Activated CD8-positive, alpha-beta memory T cell treated with anti-CD3 and anti-CD28 coated beads, Interleukin-2, amount 50 U/mL, for 24 hours (primary cell): ENCODE data around the gene RAVER2.
"Not testable (repeated sequence)": the region's sequence is repeated elsewhere in the genome, so short reads cannot be mapped to it uniquely, and the experiment has no call there.

ENCODE experiments used
- DNase-seq: peaks from one replicate; pipeline ENCODE4 v3.0.0-alpha.2; 2020; ENCODE audit errors: extremely low read depth

Gene RAVER2

DNA sequence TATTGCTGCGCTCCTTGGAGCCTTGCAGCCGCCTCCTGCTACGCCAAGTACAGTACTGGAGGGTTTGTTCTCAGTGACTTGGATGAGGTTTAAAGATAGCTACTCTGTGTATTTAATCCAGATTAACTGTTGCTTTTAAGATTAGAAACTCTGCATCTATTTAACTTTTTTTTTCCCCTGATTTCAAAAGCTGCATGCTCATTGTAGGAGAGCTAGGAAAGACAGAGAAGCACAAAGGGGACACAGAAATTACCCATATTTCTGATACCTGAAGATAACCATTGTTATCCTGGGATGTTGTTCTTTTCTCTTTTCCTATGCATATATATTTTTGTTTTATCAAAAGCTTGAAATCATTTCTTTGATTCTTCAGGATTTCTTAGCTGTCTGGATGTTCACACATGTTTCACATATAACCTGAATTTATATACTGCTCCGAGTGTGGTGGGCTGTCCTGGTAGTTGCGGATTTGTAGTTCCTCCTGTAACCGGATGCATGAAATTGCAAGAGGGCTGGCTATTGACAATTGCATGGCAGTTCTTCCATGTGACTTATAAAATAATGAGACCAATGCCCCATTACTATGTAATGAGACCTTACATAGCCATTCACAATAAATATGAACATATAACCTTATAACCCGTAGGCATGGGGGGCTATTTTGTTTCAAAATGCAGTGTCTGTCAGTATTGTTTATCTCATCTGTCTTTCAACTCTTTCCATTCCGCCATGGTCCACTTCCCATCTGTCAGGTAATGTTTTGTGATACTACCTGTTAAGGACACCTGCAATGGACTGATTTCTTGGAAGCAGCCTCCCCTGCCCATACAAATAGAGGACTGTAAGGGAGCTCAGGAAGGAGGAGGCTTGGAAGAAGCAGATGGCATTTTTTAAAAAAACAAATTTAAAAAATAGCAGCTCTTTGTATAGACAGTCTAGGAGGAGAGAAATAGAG is 1.4 kb downstream of the RAVER2 start:
- no peak for DNase-seq

DNA sequence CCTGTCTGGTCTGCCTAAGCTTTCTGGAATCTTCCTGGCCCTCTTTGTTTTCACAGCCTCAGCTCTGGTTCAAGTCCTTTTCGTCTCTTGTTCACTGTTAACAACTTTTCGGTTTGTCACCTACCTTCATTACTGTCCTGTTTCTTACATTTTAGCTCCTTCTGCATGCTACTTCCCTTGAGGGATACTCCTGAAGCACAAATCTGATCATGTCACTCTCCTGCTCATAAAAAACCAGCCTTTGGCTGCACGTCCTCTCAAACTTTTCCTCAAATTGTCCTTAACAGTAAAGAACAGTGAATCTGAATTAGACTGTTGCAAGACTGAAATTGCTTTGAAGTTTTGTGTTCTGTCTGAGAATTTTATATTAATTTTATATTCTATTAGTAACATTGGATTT is 3.3 kb downstream of the RAVER2 start:
- no peak for DNase-seq

DNA sequence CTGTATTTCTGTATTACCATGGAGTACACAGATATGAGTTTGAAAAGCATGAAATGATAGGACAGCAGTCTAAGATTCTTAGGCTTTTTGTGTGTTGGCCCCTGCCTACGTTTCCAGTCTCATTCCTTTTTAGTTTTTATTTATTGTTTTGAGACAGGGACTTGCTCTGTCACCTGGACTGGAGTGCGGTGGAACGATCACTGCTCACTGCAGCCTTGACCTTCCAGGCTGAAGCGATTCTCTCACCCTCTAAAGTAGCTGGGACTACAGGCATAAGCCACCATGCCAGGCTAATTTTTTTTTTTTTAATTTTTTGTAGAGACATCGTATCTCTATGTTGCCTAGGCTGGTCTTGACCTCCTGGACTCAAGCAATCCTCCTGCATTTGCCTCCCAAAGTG is 3.8 kb downstream of the RAVER2 start:
- no peak for DNase-seq

DNA sequence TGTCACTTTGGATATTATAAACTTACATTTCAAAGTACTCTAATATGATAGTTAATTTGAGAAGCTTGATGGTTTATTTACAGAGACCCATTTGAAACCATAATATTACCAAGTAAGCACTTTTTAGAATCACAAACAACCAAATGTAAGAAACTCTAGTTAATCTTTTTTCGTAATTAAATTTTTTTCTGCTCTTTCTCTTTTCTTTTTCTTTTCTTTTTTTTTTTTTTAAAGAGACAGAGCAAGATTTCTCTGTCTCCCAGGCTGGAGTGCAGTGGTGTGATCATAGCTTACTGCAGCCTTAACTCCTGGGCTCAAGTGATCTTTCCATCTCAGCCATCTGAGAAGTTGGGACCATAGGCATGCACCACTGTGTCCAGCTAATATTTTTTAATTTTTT is 5.2 kb downstream of the RAVER2 start:
- DNase-seq, result no peak

DNA sequence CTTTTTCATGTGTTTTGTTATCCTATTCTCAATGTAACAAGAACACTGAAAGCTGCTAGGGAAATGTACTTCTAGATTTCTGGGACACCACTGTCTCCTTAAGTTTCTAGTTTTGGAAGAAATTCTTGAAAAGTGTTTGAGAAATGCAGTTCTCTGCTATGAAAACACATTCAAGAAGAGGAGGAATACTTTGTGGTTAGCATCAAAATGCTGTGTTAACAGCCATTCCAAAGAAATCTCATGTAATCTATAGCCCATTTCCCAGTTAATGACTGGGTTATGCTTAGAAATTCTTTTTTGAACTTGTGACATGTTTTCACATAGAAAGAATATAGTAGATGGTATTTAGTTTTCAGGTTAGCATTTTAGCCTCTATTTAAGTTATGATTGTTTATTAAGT is 6.0 kb downstream of the RAVER2 start:
- no peak for DNase-seq

DNA sequence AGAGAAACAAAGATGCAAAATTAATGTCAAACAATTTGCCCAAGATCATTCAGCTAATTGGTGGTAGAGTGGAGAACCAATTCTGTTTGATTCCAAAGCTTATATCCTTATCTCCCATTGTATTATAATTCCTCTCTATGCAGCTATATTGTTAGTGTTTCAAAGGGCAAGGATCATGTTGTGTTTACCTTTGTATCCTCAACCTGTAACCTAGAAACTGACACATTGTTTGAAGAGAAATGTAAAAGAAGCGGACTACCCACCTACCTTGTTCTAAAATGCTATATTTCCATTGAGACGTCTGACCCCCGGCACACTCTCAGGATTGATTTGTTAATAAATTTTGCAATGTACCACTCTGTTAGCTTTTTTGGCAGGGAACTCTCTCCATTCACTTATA is 9.3 kb downstream of the RAVER2 start:
- no peak for DNase-seq

DNA sequence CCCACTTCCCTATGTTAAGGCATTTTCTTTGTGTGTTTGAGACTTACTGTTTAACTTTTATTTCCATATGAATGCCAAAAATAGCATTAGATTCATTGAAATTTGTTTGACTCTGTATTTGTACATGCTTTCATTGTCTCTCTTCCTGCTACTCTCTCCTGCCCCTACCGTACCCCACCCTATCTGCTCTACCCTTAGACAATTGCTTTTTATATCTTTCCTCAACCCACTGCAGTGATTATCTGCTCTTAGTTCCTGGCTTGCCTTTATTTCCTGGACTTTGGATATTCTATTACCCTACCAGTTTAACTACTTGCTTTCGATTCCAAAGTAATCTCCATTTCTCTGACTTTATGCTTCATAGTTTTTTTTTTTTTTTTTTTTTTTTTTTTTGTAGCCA is 10.5 kb downstream of the RAVER2 start:
- DNase-seq, result no peak

DNA sequence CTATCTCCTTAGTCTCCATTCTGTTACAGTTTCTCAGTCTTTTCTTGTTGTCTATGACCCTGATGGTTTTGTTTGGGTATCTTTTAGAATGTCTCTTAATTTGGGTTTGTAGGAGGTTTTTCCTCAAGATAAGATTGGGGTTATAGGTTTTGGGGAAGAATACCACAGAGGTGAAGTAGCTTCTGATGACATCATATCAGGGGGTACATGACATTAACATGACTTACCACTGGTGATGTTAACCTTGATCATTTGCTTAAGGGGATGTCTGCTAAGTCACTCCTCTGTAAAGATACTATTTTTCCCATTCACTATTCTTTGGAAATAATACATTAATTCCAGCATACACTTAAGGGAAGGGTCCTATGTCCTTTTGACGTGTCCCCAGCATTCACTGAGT is 11.9 kb downstream of the RAVER2 start:
- no peak for DNase-seq

DNA sequence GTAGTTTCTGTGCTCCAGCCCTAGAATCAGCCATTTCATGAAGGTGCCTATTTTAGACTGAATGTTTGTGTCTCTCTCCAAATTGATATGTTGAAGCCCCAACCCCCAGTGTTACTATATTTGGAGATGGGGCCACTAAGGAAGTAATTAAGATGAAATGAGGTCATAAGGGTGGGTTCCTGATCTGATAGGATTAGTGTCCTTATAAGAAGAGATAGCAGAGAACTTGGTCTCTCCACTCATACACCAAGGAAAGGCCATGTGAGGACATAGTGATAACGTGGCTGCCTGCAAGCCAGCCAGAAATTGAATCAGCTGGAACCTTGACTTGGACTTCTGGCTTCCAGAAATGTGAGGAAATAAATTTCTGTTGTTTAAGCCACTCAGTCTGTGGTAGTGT is 12.3 kb downstream of the RAVER2 start:
- DNase-seq, result no peak

DNA sequence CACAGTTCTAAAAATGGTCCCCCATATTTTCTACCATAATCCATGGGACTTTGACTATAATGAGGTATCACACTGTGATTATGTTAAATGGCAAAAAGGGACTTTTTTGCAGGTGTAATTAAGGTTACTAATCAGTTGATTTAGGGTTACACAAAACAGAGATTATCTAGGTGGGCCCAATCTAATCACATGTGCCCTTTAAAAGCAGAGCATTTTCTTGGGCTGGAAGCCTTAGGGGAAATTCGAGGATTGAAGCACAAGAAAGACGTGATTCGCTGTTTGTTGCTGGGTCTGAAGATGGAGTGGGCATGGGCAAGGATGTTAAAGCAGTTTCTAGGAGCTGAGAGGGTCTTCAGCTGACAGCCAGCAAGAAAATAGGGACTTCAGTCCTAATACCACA is 13.4 kb downstream of the RAVER2 start:
- DNase-seq, result no peak

DNA sequence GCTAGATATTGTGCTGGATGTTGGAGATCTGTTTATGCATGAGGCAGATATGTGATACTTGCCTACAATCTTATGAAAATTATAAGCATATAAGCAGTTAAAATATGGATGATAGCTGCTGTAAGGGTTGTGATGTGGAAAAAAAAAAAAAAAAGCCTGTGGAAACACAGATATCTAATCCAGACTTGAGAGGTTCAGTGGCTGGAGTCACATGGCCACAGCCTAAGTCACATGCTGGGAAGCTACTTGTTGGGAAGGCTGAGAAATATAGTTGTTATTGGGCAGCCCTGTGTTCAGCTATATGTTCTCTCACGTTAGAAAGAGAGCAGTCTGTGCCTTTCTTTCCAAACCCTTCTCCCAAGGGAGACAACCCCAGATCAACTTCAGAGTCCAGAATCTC is 15.1 kb downstream of the RAVER2 start:
- no peak for DNase-seq

DNA sequence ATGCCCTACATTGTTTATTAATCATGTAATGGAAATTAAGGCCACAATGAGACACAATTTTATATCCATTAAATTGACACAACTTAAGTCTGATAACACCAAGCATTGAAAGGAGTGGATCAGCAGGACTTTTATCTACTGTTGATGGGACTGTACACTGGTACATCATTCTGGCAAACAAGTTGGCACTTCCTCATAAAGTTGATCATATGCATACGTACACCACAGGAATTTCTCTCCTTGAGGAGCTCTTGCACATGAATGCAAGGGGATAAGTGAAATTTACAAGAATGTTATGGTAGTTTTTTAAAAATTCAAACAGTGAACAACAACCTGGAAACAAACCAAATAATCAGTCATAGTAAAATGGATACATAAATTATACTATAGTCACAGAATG is 20.1 kb downstream of the RAVER2 start:
- DNase-seq, result no peak

DNA sequence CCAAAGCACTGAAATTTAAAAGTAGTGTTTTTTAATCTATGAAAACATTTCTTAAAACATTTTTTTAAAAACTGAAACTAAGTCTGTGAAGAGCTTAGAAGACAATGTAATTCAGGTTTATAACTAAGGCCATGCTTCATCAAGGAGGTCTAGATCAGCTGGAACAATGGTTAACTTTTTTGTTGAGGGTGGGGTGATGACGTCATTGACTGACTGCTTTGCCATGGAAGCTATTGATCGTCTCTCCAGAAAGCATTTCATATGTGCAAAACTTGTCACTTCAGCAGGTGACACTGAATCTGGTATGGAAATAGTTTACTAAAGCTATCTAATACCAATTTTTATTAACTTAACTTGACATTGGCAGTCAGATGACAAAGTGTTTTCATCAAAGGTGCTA is 21.0 kb downstream of the RAVER2 start:
- no peak for DNase-seq

DNA sequence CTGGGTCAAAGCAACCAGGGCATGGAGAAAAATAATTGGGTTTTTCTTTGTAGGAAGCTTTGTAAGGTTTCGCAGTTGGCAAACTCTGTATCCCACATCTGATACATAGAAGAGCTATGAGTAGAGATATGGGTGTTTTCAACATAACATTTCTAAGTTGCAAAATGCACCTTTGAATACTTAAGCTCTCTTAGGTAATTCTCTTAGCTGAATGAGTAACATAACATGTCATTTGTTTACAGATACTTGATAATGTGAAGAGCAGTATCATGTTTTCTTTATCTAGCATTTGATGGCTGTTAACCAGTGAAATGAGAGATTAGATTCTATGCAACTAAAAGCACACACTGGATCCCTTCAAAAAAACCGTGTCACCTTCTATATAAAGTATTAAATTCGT is 21.6 kb downstream of the RAVER2 start:
- DNase-seq, result no peak

DNA sequence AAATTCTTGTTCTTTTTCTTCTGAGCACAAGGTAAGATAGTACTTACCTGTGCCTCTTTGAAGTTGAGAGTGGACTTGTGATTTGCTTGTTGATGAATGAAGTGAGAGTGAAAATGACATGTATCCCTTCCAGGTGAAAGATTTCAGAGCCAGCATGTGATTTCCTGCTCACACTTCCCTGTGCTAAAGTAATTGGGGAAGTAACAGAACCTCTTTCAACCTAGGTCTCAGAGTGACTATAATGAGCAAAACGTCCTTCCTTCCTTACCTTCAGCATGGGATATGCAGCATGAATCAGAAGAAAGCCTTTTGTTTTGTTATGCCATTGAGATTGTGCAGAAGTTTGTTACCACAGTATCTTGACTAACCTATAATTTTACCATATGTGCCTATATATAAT is 24.6 kb downstream of the RAVER2 start:
- no peak for DNase-seq

DNA sequence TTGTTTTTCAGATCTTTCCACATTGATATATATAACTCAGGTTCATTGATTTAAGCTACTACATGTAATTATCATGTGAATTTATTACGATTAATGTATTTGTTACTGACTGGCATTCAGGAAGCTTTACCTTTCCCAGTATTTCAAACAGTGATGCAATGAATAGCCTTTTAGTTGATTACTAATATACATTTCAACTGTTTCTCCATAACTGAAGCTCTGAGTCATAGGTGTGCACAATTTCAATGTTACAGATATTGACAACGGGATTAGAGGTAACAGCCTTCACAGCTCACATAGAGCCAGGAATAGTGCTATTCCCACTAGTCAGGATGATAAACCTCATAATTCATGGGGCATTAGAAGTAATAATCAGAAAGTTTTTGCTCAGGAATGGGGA is 25.1 kb downstream of the RAVER2 start:
- DNase-seq, result no peak

DNA sequence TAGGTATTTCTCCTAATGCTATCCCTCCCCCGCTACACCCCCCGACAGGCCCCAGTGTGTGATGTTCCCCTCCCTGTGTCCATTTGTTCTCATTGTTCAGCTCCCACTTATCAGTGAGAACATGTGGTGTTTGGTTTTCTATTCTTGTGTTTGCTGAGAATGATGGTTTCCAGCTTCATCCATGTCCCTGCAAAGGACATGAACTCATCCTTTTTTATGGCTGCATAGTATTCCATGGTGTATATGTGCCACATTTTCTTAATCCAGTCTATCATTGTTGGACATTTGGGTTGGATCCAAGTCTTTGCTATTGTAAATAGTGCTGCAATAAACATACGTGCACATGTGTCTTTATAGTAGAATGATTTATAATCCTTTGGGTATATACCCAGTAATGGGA is 28.4 kb downstream of the RAVER2 start:
- not testable (repeated sequence) for DNase-seq

DNA sequence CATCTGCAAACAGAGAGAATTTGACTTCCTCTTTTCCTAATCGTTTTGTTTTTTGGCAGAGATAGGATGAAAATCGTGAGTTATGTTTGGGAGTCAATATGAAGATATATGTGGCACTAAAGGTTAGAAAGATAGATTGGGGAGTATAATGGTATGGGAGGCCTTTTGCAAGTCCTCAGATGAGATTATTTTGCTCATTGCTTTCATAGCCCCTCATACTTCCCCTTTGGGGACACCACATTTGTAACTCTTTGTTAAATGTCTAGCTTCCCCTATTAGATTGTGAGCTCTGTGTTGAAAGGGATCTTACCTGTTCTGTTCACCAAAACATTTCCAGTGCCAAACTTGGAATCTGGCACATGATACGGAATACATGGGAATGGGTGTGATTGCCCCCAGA is 30.2 kb downstream of the RAVER2 start:
- no peak for DNase-seq

DNA sequence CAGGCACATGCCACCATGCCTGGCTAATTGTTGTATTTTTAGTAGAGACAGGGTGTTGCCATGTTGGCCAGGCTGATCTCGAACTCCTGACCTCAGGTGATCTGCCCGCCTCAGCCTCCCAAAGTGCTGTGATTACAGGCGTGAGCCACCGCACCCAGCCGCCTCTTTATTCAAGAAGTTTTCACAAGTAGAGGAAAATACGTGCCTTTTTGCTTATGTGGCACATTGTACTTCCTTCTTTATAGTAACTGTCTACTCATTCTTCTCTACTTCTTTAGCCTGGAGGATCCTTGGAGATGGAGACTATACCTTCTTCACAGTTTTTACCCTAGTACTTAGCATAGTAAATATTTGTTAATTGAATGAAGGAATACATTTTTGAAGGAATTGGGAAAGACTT is 37.2 kb downstream of the RAVER2 start:
- DNase-seq, result not testable (repeated sequence)

DNA sequence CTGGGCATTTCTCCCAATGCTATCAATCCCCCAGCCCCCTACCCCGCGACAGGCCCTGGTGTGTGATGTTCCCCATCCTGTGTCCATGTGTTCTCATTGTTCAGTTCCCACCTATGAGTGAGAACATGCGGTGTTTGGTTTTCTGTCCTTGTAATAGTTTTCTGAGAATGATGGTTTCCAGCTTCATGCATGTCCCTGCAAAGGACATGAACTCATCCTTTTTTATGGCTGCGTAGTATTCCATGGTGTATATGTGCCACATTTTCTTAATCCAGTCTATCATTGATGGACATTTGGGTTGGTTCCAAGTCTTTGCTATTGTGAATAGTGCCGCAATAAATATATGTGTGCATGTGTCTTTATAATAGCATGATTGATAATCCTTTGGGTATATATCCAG is 38.0 kb downstream of the RAVER2 start:
- not testable (repeated sequence) for DNase-seq

DNA sequence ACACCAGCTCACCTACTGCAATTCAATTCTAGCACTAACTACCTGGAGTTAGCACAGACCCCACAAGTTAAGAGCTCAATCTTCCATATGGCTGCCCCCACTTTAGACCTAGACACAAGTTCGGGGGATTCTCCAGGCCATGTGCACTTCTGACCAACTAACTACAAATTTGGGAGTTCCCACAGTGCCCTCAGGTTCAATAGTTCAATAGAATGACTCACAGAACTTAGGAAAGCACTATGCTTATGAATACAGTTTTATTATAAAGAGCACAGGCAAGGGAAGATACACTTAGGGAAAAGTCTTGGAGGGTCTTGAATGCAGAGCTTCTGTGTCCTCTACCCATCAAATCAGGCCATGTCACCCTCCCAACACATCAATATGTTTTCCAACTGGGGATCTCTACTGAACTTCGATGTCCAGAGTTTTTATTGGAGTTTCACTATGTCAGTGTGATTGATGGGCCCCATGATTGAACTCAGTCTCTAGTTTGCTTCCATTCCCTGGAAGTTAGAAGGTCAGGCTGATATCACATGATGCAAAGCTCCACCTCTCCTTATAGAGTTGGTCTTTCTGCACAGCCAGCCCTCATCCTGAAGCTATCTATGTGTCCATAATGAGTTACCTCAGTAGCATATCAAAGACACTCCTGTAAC is 46.1 kb downstream of the RAVER2 start:
- no peak for DNase-seq

DNA sequence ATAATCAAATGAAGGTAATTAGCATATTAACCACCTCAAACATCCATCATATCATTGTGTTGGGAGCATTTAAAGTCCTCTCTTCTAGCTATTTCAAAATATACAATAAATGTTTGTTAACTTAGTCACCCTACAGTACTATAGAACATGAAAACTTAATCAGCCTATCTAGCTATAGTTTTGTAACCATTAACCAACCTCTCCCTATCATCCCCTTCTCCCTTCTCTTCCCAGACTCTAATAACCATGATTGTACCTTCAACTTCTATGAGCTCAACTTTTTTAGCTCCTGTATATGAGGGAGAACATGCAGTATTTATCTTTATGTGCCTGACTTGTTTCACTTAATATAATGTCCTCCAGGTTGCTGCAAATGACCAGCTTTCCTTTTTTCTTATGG is 54.0 kb downstream of the RAVER2 start:
- no peak for DNase-seq

DNA sequence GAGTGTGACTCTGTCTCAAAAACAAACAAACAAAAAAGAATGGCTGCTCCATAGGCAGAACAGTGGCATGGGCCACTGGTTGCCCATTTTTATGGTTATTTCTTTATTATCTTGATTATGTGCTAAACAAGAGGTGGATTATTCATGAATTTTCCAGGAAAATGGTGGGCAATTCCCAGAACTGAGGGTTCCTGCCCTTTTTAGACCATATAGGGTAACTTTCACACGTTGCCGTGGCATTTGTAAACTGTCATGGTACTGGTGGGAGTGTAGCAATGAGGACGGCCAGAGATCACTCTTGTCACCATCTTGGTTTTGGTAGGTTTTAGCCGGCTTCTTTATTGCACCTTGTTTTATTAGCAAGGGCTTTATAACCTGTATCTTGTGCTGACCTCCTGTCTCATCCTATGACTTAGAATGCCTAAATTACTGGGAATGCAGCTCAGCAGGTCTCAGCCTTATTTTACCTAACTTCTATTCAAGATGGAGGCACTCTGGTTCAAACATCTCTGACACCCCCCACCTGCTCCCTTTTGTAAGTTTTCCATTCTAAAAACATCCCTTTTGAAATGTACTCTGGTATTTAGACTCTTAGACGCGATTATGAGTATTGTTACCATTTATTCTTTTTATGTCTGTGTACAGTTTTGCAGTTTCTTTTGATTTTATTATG is 57.1 kb downstream of the RAVER2 start:
- DNase-seq, result no peak
